PC-9 (cell line): ENCODE data around the gene KNCN. TPM values are rescaled to one million over a fixed set of nuclear protein-coding genes. Genes with fewer than 3 reads are reported as not detected.
A peak's percentile ranks its signal among the peaks of the same experiment; 100 is the strongest.

Experiments used
- BruUV-seq: library from RNA; stranded (reverse); fragments of 400-500 nt; replicated peaks from 2 replicates; lab custom pipeline; 2021; lab: Mats Ljungman, UMichigan
- CTCF ChIA-PET: fragments of 300-600 bp; sonication (Branson Sonifier 250); formaldehyde crosslinking; loops from one replicate; lab custom pipeline; 2022; ENCODE audit warnings: antibody characterized with exemption; lab: Charles Lee
- POLR2A ChIA-PET: fragments of 300-600 bp; sonication (Branson Sonifier 250); formaldehyde crosslinking; loops from one replicate; lab custom pipeline; 2022; ENCODE audit warnings: antibody characterized with exemption; ENCODE audit not compliant: unreplicated experiment; lab: Charles Lee
- DNase-seq, 2 experiments: peaks; one replicate each; pipeline versions ENCODE4 v3.0.0 to v3.0.0-alpha.2; 2015 to 2022; ENCODE audit warnings: mixed read lengths in 1 of 2
- H2AFZ ChIP-seq: fragments of 200-600 bp; sonication (generic); 2 replicates; pipeline ENCODE4 v1.8.1; 2017; ENCODE audit warnings: antibody characterized with exemption
- H3F3A ChIP-seq: fragments of 200-600 bp; sonication (generic); 2 replicates; pipeline ENCODE4 v1.8.1; 2017; ENCODE audit warnings: antibody characterized with exemption, mild to moderate bottlenecking, low read depth; ENCODE audit not compliant: insufficient read depth
- H3K27ac ChIP-seq: fragments of 200-600 bp; sonication (generic); 2 replicates; pipeline ENCODE4 v1.6.1; 2016; ENCODE audit warnings: mixed run types
- H3K27me3 ChIP-seq: fragments of 200-600 bp; sonication (generic); 2 replicates; pipeline ENCODE4 v1.6.1; 2016; ENCODE audit warnings: low read depth, mixed run types; ENCODE audit not compliant: insufficient read depth
- H3K36me3 ChIP-seq: fragments of 200-600 bp; sonication (generic); 2 replicates; pipeline ENCODE4 v1.6.1; 2016; ENCODE audit warnings: low read depth, mixed run types
- H3K4me1 ChIP-seq: fragments of 200-600 bp; sonication (generic); replicated peaks from 2 replicates; pipeline ENCODE4 v1.6.1; 2016; ENCODE audit warnings: mixed run types; ENCODE audit not compliant: insufficient read depth
- H3K4me2 ChIP-seq: fragments of 200-600 bp; sonication (generic); 2 replicates; pipeline ENCODE4 v1.6.1; 2017; ENCODE audit warnings: mixed run types
- H3K4me3 ChIP-seq: fragments of 200-600 bp; sonication (generic); 2 replicates; pipeline ENCODE4 v1.6.1; 2016; ENCODE audit warnings: mixed run types
- H3K79me2 ChIP-seq: fragments of 200-600 bp; sonication (generic); 2 replicates; pipeline ENCODE4 v1.6.1; 2017; ENCODE audit warnings: low read depth, mixed run types
- H3K9me2 ChIP-seq: fragments of 200-600 bp; sonication (generic); 2 replicates; pipeline ENCODE4 v1.8.1; 2017; ENCODE audit warnings: mild to moderate bottlenecking; ENCODE audit not compliant: insufficient read depth
- H3K9me3 ChIP-seq: fragments of 200-600 bp; sonication (generic); 2 replicates; pipeline ENCODE4 v1.8.1; 2016; ENCODE audit warnings: low read depth; ENCODE audit not compliant: insufficient read depth
- H4K20me1 ChIP-seq: fragments of 200-600 bp; sonication (generic); 2 replicates; pipeline ENCODE4 v1.8.1; 2017; ENCODE audit not compliant: insufficient read depth
- CTCF ChIP-seq: fragments of 200-600 bp; sonication (generic); conservative IDR thresholded peaks from 2 replicates; pipeline ENCODE4 v1.6.1; 2017; ENCODE audit warnings: mixed run types, antibody characterized with exemption, mild to moderate bottlenecking, moderate library complexity
- EZH2 ChIP-seq: fragments of 200-600 bp; sonication (generic); IDR thresholded peaks from 2 replicates; pipeline ENCODE4 v1.8.0; 2017; ENCODE audit warnings: antibody characterized with exemption, low read depth
- intact Hi-C: fragments of 100-400 bp; cut with micrococcal nuclease; formaldehyde crosslinking; loops from one replicate; pipeline ENCODE4 v1.10.0; 2022; ENCODE audit not compliant: unreplicated experiment
- total RNA-seq: library from RNA; stranded (reverse); gene quantifications from 2 replicates; pipeline ENCODE4 v1.2.3, GENCODE V29; 2021

KNCN gene
- total RNA-seq, 1 experiment from 2014 or later: not detected

- no peaks in the 10 kb centered on the region for H3K36me3 ChIP-seq
- ChIA-PET CTCF (interaction anchor here (1.3 kb wide), 1 partner anchor 32 kb away, joined by 8 read pairs; no protein-coding TSS in a partner anchor), POLR2A (interaction anchor here (0.6 kb wide), 3 partner anchors 9 to 200 kb away, joined by 3 to 5 read pairs (median 3); no protein-coding TSS in a partner anchor)
- peaks cover 52% of the 10 kb centered on the region for H3F3A ChIP-seq
- no peaks in the 10 kb centered on the region for H3K27me3 ChIP-seq
- peak overlapping the region; percentile 17; the same call in 1 of the 2 replicates for H3K4me3 ChIP-seq
- no peaks in the 10 kb centered on the region for H4K20me1 ChIP-seq
- H2AFZ ChIP-seq: peak overlapping the region; percentile 67
- H3K4me2 ChIP-seq: peak overlapping the region; percentile 80
- TF ChIP-seq EZH2: no peak
- TF ChIP-seq CTCF: no peak
- H3K27ac ChIP-seq: peak overlapping the region; percentile 65
- peaks cover 83% of the 10 kb centered on the region for H3K4me1 ChIP-seq
- DNase-seq: peak; percentile 85 to 91
- no TSS peak for BruUV-seq
- no peaks in the 10 kb centered on the region for H3K79me2 ChIP-seq
- no peaks in the 10 kb centered on the region for H3K9me2 ChIP-seq
- no peaks in the 10 kb centered on the region for H3K9me3 ChIP-seq
- intact Hi-C loops: loop anchor here (1.0 to 5.0 kb wide), 3 partner anchors 31 to 188 kb away; partner anchors contain the start of gene DMBX1
Observed at GRCh38 chr1:46520063-46520911, 31.2 kb downstream of the KNCN start.

DNA sequence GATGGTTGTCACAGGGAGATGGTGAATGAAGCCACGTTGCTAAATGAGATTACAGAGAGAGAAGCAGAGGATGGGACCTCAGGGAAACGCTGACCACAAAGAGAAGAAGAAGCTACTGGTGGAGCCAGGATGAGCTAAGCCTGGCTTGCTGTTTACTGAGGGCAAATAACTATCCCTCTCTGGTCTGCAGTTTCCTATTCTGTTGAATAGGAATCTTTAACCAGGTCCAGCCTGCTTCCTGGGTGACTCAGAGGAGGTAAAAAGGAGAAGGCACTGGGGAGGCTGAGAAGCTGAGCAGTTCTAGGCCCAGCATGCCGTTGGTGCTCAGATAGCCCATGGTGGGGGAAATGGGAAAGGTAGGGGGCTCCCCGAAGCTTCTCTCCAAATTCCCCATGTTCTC lies 32.2 kb downstream of the KNCN start:
- Histone ChIP-seq H3K4me3 (no peak overlapping the region), H3K4me2 (peak overlapping the region; percentile 20; the same call in 1 of the 2 replicates), H3K9me3 (no peaks in the 10 kb centered on the region), H3K79me2 (no peaks in the 10 kb centered on the region), H3K4me1 (peaks cover 83% of the 10 kb centered on the region), H3K36me3 (no peaks in the 10 kb centered on the region), H3K27me3 (no peaks in the 10 kb centered on the region), H2AFZ (no peak overlapping the region), H3K27ac (no peak overlapping the region), H4K20me1 (no peaks in the 10 kb centered on the region), H3F3A (peaks cover 52% of the 10 kb centered on the region), H3K9me2 (no peaks in the 10 kb centered on the region)
- no TSS peak for BruUV-seq
- intact Hi-C loops: no loop called here
- ChIA-PET CTCF (interaction anchor here (1.3 kb wide), 1 partner anchor 31 kb away, joined by 8 read pairs; no protein-coding TSS in a partner anchor), POLR2A (interaction anchor here (0.5 kb wide), 1 partner anchor 78 kb away, joined by 4 read pairs; no protein-coding TSS in a partner anchor)
- DNase-seq: peak in 1 of 2 experiments; percentile 36
- TF ChIP-seq EZH2 (no peak), CTCF (no peak)

- H4K20me1 ChIP-seq: no peaks in the 10 kb centered on the region
- H3K4me1 ChIP-seq: peaks cover 74% of the 10 kb centered on the region
- no peaks in the 10 kb centered on the region for H3K27me3 ChIP-seq
- TF ChIP-seq CTCF (no peak), EZH2 (no peak)
- no peaks in the 10 kb centered on the region for H3K79me2 ChIP-seq
- no peaks in the 10 kb centered on the region for H3K36me3 ChIP-seq
- no peak overlapping the region for H3K4me3 ChIP-seq
- H3F3A ChIP-seq: peaks cover 48% of the 10 kb centered on the region
- no TSS peak for BruUV-seq
- peak in 1 of 2 experiments; percentile 35 for DNase-seq
- no peak overlapping the region for H2AFZ ChIP-seq
- ChIA-PET CTCF (interaction anchor here (0.9 to 1.2 kb wide), 2 partner anchors 9 to 110 kb away, joined by 3 to 5 read pairs; no protein-coding TSS in a partner anchor), POLR2A (interaction anchor here (0.7 kb wide), 3 partner anchors 240 to 1009 kb away, joined by 3 to 9 read pairs (median 8); partner anchors contain the start of gene CMPK1)
- H3K9me2 ChIP-seq: no peaks in the 10 kb centered on the region
- H3K4me2 ChIP-seq: peak overlapping the region; percentile 65
- intact Hi-C loops: loop anchor here (2.0 kb wide), 1 partner anchor 29 kb away; the partner anchor contains the start of gene DMBX1
- no peaks in the 10 kb centered on the region for H3K9me3 ChIP-seq
- peak overlapping the region; percentile 55; the same call in 1 of the 2 replicates for H3K27ac ChIP-seq
Observed at GRCh38 chr1:46517932-46518498, 33.4 kb downstream of the KNCN start.
